SH-SY5Y (cell line): ENCODE data around the gene SLC34A1.

Source experiments
- GATA2 ChIP-seq: IDR thresholded peaks from 2 replicates; pipeline ENCODE4 v1.6.1; 2011; ENCODE audit warnings: mild to moderate bottlenecking, low read depth, low read length
- GATA3 ChIP-seq: IDR thresholded peaks from 2 replicates; pipeline ENCODE4 v1.6.1; 2011; ENCODE audit warnings: low read depth, mild to moderate bottlenecking, low read length, moderate library complexity

- TF ChIP-seq GATA3 (no peak), GATA2 (no peak)
Measured at GRCh38 chr5:177362610-177363507, 21.4 kb upstream of the SLC34A1 start.
